ENCODE results near the gene GPM6B.

The GPM6B gene

GRCh38 chrX:13791559-13791958, 25.3 kb downstream of the GPM6B start:
- Mint-ChIP-seq H3K9me3 (no peaks in the 10 kb centered on the region), H3K4me3 (no peak overlapping the region), H3K36me3 (no peaks in the 10 kb centered on the region), H3K4me1 (no peaks in the 10 kb centered on the region), H3K27me3 (no peaks in the 10 kb centered on the region), H3K27ac (no peak overlapping the region)

- H3K27me3 Mint-ChIP-seq: no peaks in the 10 kb centered on the region
- no peaks in the 10 kb centered on the region for H3K4me1 Mint-ChIP-seq
- H3K36me3 Mint-ChIP-seq: no peaks in the 10 kb centered on the region
- no peak overlapping the region for H3K4me3 Mint-ChIP-seq
- no peaks in the 10 kb centered on the region for H3K9me3 Mint-ChIP-seq
- no peak overlapping the region for H3K27ac Mint-ChIP-seq
Measured at GRCh38 chrX:13791145-13791544, 25.7 kb downstream of the GPM6B start.

GRCh38 chrX:13790206-13791131, 26.4 kb downstream of the GPM6B start:
- Mint-ChIP-seq H3K4me1 (no peaks in the 10 kb centered on the region), H3K27me3 (no peaks in the 10 kb centered on the region), H3K9me3 (no peaks in the 10 kb centered on the region)

GRCh38 chrX:13786048-13786447, 30.8 kb downstream of the GPM6B start:
- Mint-ChIP-seq H3K4me1 (no peaks in the 10 kb centered on the region), H3K9me3 (no peaks in the 10 kb centered on the region), H3K36me3 (no peaks in the 10 kb centered on the region), H3K4me3 (no peak overlapping the region), H3K27me3 (no peaks in the 10 kb centered on the region), H3K27ac (no peak overlapping the region)

More at GRCh38 chrX:13790206-13791131, 26.4 kb downstream of the GPM6B start:
- no peak overlapping the region for H3K27ac Mint-ChIP-seq
- no peak overlapping the region for H3K4me3 Mint-ChIP-seq
- H3K36me3 Mint-ChIP-seq: no peaks in the 10 kb centered on the region

GRCh38 chrX:13780868-13781427, 35.9 kb downstream of the GPM6B start:
- Mint-ChIP-seq H3K9me3 (no peaks in the 10 kb centered on the region), H3K27me3 (no peaks in the 10 kb centered on the region), H3K4me1 (peaks cover 9% of the 10 kb centered on the region), H3K4me3 (no peak overlapping the region), H3K36me3 (no peaks in the 10 kb centered on the region), H3K27ac (no peak overlapping the region)

GRCh38 chrX:13778916-13779315, 38.0 kb downstream of the GPM6B start:
- Mint-ChIP-seq H3K9me3 (no peaks in the 10 kb centered on the region), H3K4me1 (peaks cover 9% of the 10 kb centered on the region), H3K36me3 (no peaks in the 10 kb centered on the region), H3K27ac (no peak overlapping the region), H3K27me3 (no peaks in the 10 kb centered on the region), H3K4me3 (no peak overlapping the region)

GRCh38 chrX:13776387-13776786, 40.5 kb downstream of the GPM6B start:
- H3K27me3 Mint-ChIP-seq: no peaks in the 10 kb centered on the region
- H3K9me3 Mint-ChIP-seq: no peaks in the 10 kb centered on the region
- no peak overlapping the region for H3K4me3 Mint-ChIP-seq
- no peaks in the 10 kb centered on the region for H3K36me3 Mint-ChIP-seq
- no peak overlapping the region for H3K27ac Mint-ChIP-seq
- H3K4me1 Mint-ChIP-seq: peaks cover 9% of the 10 kb centered on the region

- H3K27ac Mint-ChIP-seq: no peak overlapping the region
- H3K4me3 Mint-ChIP-seq: no peak overlapping the region
- H3K36me3 Mint-ChIP-seq: no peaks in the 10 kb centered on the region
- H3K9me3 Mint-ChIP-seq: no peaks in the 10 kb centered on the region
- peaks cover 9% of the 10 kb centered on the region for H3K4me1 Mint-ChIP-seq
- no peaks in the 10 kb centered on the region for H3K27me3 Mint-ChIP-seq
Measured at GRCh38 chrX:13775837-13776236, 41.1 kb downstream of the GPM6B start.

GRCh38 chrX:13774696-13775095, 42.2 kb downstream of the GPM6B start:
- no peaks in the 10 kb centered on the region for H3K36me3 Mint-ChIP-seq
- peaks cover 19% of the 10 kb centered on the region for H3K4me1 Mint-ChIP-seq
- no peak overlapping the region for H3K27ac Mint-ChIP-seq
- no peaks in the 10 kb centered on the region for H3K27me3 Mint-ChIP-seq
- no peak overlapping the region for H3K4me3 Mint-ChIP-seq
- no peaks in the 10 kb centered on the region for H3K9me3 Mint-ChIP-seq

- Mint-ChIP-seq H3K9me3 (no peaks in the 10 kb centered on the region), H3K4me3 (no peak overlapping the region), H3K4me1 (peaks cover 12% of the 10 kb centered on the region), H3K27me3 (no peaks in the 10 kb centered on the region), H3K27ac (no peak overlapping the region), H3K36me3 (peaks cover 7% of the 10 kb centered on the region)
Measured at GRCh38 chrX:13770013-13770535, 46.8 kb downstream of the GPM6B start.

GRCh38 chrX:13768939-13769338, 48.0 kb downstream of the GPM6B start:
- H3K4me1 Mint-ChIP-seq: peaks cover 12% of the 10 kb centered on the region
- peaks cover 7% of the 10 kb centered on the region for H3K36me3 Mint-ChIP-seq
- no peaks in the 10 kb centered on the region for H3K9me3 Mint-ChIP-seq
- no peak overlapping the region for H3K27ac Mint-ChIP-seq
- no peaks in the 10 kb centered on the region for H3K27me3 Mint-ChIP-seq
- H3K4me3 Mint-ChIP-seq: no peak overlapping the region

- Mint-ChIP-seq H3K4me3 (no peak overlapping the region), H3K9me3 (no peaks in the 10 kb centered on the region), H3K4me1 (peaks cover 7% of the 10 kb centered on the region), H3K27ac (no peak overlapping the region), H3K27me3 (no peaks in the 10 kb centered on the region), H3K36me3 (peaks cover 9% of the 10 kb centered on the region)
Measured at GRCh38 chrX:13764765-13765164, 52.1 kb downstream of the GPM6B start.

- Mint-ChIP-seq H3K36me3 (peaks cover 9% of the 10 kb centered on the region), H3K27ac (no peak overlapping the region), H3K27me3 (no peaks in the 10 kb centered on the region)
Measured at GRCh38 chrX:13764281-13764680, 52.6 kb downstream of the GPM6B start.

GRCh38 chrX:13763489-13763888, 53.4 kb downstream of the GPM6B start:
- no peaks in the 10 kb centered on the region for H3K27me3 Mint-ChIP-seq
- H3K4me3 Mint-ChIP-seq: no peak overlapping the region
- peaks cover 9% of the 10 kb centered on the region for H3K4me1 Mint-ChIP-seq
- no peaks in the 10 kb centered on the region for H3K9me3 Mint-ChIP-seq
- H3K36me3 Mint-ChIP-seq: peaks cover 11% of the 10 kb centered on the region
- H3K27ac Mint-ChIP-seq: no peak overlapping the region

More at GRCh38 chrX:13764281-13764680, 52.6 kb downstream of the GPM6B start:
- no peak overlapping the region for H3K4me3 Mint-ChIP-seq
- H3K4me1 Mint-ChIP-seq: peaks cover 5% of the 10 kb centered on the region
- H3K9me3 Mint-ChIP-seq: no peaks in the 10 kb centered on the region

- no peaks in the 10 kb centered on the region for H3K9me3 Mint-ChIP-seq
- H3K4me1 Mint-ChIP-seq: peaks cover 9% of the 10 kb centered on the region
- peaks cover 13% of the 10 kb centered on the region for H3K36me3 Mint-ChIP-seq
- H3K27me3 Mint-ChIP-seq: no peaks in the 10 kb centered on the region
- H3K27ac Mint-ChIP-seq: no peak overlapping the region
- H3K4me3 Mint-ChIP-seq: no peak overlapping the region
Measured at GRCh38 chrX:13761606-13762414, 55.1 kb downstream of the GPM6B start.

All from activated naive CD4-positive, alpha-beta T cell treated with anti-CD3 and anti-CD28 coated beads, Interleukin-2, amount 50 U/mL, for 24 hours (primary cell).